B cell (primary cell): Measurements from ENCODE around the gene CFAP97D2. TPM values are rescaled to one million over a fixed set of nuclear protein-coding genes. Genes with fewer than 3 reads are reported as not detected.

Experiments
- ATAC-seq: fragments of 200-7000 bp; cut with Tn5 transposase; one replicate; pipeline ENCODE4 v1.10.0; 2021; ENCODE audit warnings: low read depth, mild to moderate bottlenecking, moderate number of reproducible peaks, moderate library complexity
- CTCF ChIA-PET: fragments of 350-600 bp; sonication (Branson Sonifier 250); formaldehyde crosslinking; loops from one replicate; lab custom pipeline; 2021; ENCODE audit warnings: antibody characterized with exemption, inconsistent platforms; lab: Charles Lee
- POLR2A ChIA-PET: fragments of 350-600 bp; sonication (Branson Sonifier 250); formaldehyde crosslinking; loops from one replicate; lab custom pipeline; 2021; ENCODE audit warnings: antibody characterized with exemption; lab: Charles Lee
- DNase-seq: peaks from one replicate; pipeline ENCODE4 v3.0.0; 2013
- H2AFZ ChIP-seq: 2 replicates; pipeline ENCODE4 v1.6.1; 2012; ENCODE audit warnings: mild to moderate bottlenecking, low read depth, low read length; ENCODE audit not compliant: insufficient read depth, poor library complexity, severe bottlenecking
- H3K27ac ChIP-seq, 2 donors: 1 replicate in 1 of 2; 2 replicates in 1 of 2; pipeline ENCODE4 v1.5.1; 2012 to 2013; ENCODE audit warnings: low read length in 2 of 2, mild to moderate bottlenecking in 2 of 2, moderate library complexity in 1 of 2
- H3K27me3 ChIP-seq, 4 experiments: fragments of 200-600 bp in 1 of 4; sonication (generic) in 1 of 4; replicated peaks in 1 of 4; 1 replicate in 2 of 4; 2 replicates in 2 of 4; pipeline versions ENCODE4 v1.6.1 to v1.7.0; 2013 to 2016; ENCODE audit warnings: low read length in 3 of 4, mild to moderate bottlenecking in 2 of 4, mixed read lengths in 1 of 4, moderate library complexity in 1 of 4; ENCODE audit not compliant: insufficient read depth in 4 of 4, control insufficient read depth in 3 of 4; ENCODE audit errors: control extremely low read depth in 1 of 4
- H3K36me3 ChIP-seq, 2 experiments: replicated peaks in 1 of 2; 1 replicate in 1 of 2; 2 replicates in 1 of 2; pipeline versions ENCODE4 v1.6.1 to v1.7.1; 2013; ENCODE audit warnings: low read length in 1 of 2; ENCODE audit not compliant: insufficient read depth in 2 of 2, control insufficient read depth in 1 of 2; ENCODE audit errors: control extremely low read depth in 1 of 2, extremely low read depth in 1 of 2
- H3K4me1 ChIP-seq, 2 donors: fragments of 200-600 bp in 1 of 2; sonication (generic) in 1 of 2; 1 replicate in 1 of 2; 2 replicates in 1 of 2; pipeline versions ENCODE4 v1.5.1 to v1.6.1; 2013 to 2017; ENCODE audit warnings: low read length in 2 of 2; ENCODE audit not compliant: control insufficient read depth in 2 of 2, insufficient read depth in 2 of 2
- H3K4me2 ChIP-seq: replicated peaks from 2 replicates; pipeline ENCODE3; 2012; ENCODE audit warnings: mild to moderate bottlenecking, low read depth, low read length; ENCODE audit not compliant: poor library complexity, severe bottlenecking
- H3K4me3 ChIP-seq, 5 experiments: fragments of 200-600 bp in 1 of 5; sonication (generic) in 1 of 5; 1 replicate in 3 of 5; 2 replicates in 2 of 5; pipeline versions ENCODE4 v1.5.1 to v1.7.0; 2011 to 2016; ENCODE audit warnings: low read length in 4 of 5, mild to moderate bottlenecking in 4 of 5, low read depth in 2 of 5, control low read depth in 1 of 5, moderate library complexity in 1 of 5; ENCODE audit not compliant: insufficient read depth in 1 of 5; ENCODE audit errors: control extremely low read depth in 1 of 5, extremely low read depth in 1 of 5
- H3K79me2 ChIP-seq: fragments of 200-600 bp; sonication (generic); one replicate; pipeline ENCODE4 v1.6.0; 2016; ENCODE audit warnings: low read length; ENCODE audit not compliant: control insufficient read depth, insufficient read depth
- H3K9ac ChIP-seq: fragments of 200-600 bp; sonication (generic); 2 replicates; pipeline ENCODE4 v1.6.1; 2017; ENCODE audit warnings: mild to moderate bottlenecking, low read length, moderate library complexity
- H3K9me3 ChIP-seq, 3 donors: one replicate each; pipeline versions ENCODE4 v1.6.1 to v1.7.1; 2013; ENCODE audit warnings: low read length in 2 of 3; ENCODE audit not compliant: control insufficient read depth in 2 of 3, insufficient read depth in 1 of 3; ENCODE audit errors: control extremely low read depth in 1 of 3
- H4K20me1 ChIP-seq: 2 replicates; pipeline ENCODE4 v1.6.0; 2012; ENCODE audit warnings: mild to moderate bottlenecking, low read length; ENCODE audit not compliant: insufficient read depth, control insufficient read depth, poor library complexity, severe bottlenecking
- H3K27ac Mint-ChIP-seq: one replicate; pipeline ENCODE4 v1.8.0; 2021; ENCODE audit warnings: mixed read lengths
- H3K27me3 Mint-ChIP-seq: one replicate; pipeline ENCODE4 v1.8.0; 2021; ENCODE audit warnings: mixed read lengths
- H3K4me1 Mint-ChIP-seq: one replicate; pipeline ENCODE4 v1.8.0; 2021; ENCODE audit warnings: mixed read lengths
- H3K4me3 Mint-ChIP-seq: one replicate; pipeline ENCODE4 v1.8.0; 2021; ENCODE audit warnings: mixed read lengths
- H3K9me3 Mint-ChIP-seq: one replicate; pipeline ENCODE4 v1.8.0; 2022; ENCODE audit warnings: mixed read lengths; ENCODE audit not compliant: insufficient read depth
- CTCF ChIP-seq: fragments of 200-600 bp; IDR thresholded peaks from one replicate; pipeline ENCODE4 v1.8.0; 2022; ENCODE audit warnings: antibody characterized with exemption, mild to moderate bottlenecking
- EZH2 ChIP-seq: IDR thresholded peaks from 2 replicates; pipeline ENCODE4 v1.6.1; 2012; ENCODE audit warnings: borderline replicate concordance, low read depth, mild to moderate bottlenecking, moderate library complexity, low read length; ENCODE audit not compliant: insufficient read depth, poor library complexity, severe bottlenecking
- WGBS: methylation state at CpG from one replicate; pipeline ENCODE4 v1.1.5; 2013; ENCODE audit warnings: missing lambda C conversion rate; ENCODE audit not compliant: insufficient coverage; 5-methylcytosine and 5-hydroxymethylcytosine counted together
- intact Hi-C: fragments of 100-400 bp; cut with micrococcal nuclease; formaldehyde crosslinking; loops from one replicate; pipeline ENCODE4 v1.10.0; 2022
- polyA plus RNA-seq: library from polyadenylated mRNA; depleted of rRNA; stranded (reverse); fragments of >200 nt; gene quantifications from 2 replicates; pipeline ENCODE4 v1.2.3, GENCODE V29; 2012
- total RNA-seq, 2 donors: library from RNA; stranded (reverse); fragments of 120-200 nt in 1 of 2; gene quantifications; 1 replicate in 1 of 2; 2 replicates in 1 of 2; pipeline versions ENCODE4 v1.2.3 to v1.2.4, GENCODE V29; 2013 to 2022

Gene CFAP97D2
- total and polyA plus RNA-seq, 2 donors (not counting 1 experiment from before 2014, with no cell fraction given): 0.09 to 0.22 TPM

GRCh38 chr13:114144606-114145244 is 34.3 kb upstream of the CFAP97D2 start:
- peak overlapping the region; percentile 69 for H3K4me3 Mint-ChIP-seq

GRCh38 chr13:114145256-114145655 is 33.8 kb upstream of the CFAP97D2 start:
- Histone ChIP-seq H3K4me3 (no peak overlapping the region), H3K36me3 (no peaks in the 10 kb centered on the region), H3K4me1 (peaks cover 88 to 96% of the 10 kb centered on the region in 2 donors), H2AFZ (no peak overlapping the region), H3K27me3 (no peaks in the 10 kb centered on the region), H3K4me2 (peak overlapping the region; percentile 73), H3K9ac (no peak overlapping the region), H3K79me2 (peaks cover 7% of the 10 kb centered on the region), H3K27ac (no peak overlapping the region), H4K20me1 (no peaks in the 10 kb centered on the region), H3K9me3 (no peaks in the 10 kb centered on the region)
- 20% methylated on average over 3 of the region's 3 CpGs for WGBS
- Mint-ChIP-seq H3K9me3 (no peaks in the 10 kb centered on the region), H3K27me3 (no peaks in the 10 kb centered on the region), H3K4me1 (peaks cover 21% of the 10 kb centered on the region), H3K27ac (peak overlapping the region; percentile 80), H3K4me3 (peak overlapping the region; percentile 69)
- ATAC-seq: no peak
- DNase-seq: no peak
- TF ChIP-seq CTCF: no peak
- TF ChIP-seq EZH2: no peak
- intact Hi-C loops: no loop called here
- CTCF ChIA-PET: interaction anchor here (0.5 to 1.9 kb wide), 7 partner anchors 14 to 81 kb away, joined by 3 to 7 read pairs (median 3); no protein-coding TSS in a partner anchor
- POLR2A ChIA-PET: no interaction called here

More at GRCh38 chr13:114144606-114145244, 34.3 kb upstream of the CFAP97D2 start:
- Mint-ChIP-seq H3K9me3 (no peaks in the 10 kb centered on the region), H3K4me1 (peaks cover 19% of the 10 kb centered on the region), H3K27me3 (no peaks in the 10 kb centered on the region), H3K27ac (peak overlapping the region; percentile 80)
- no peaks in the 10 kb centered on the region for H3K36me3 ChIP-seq
- intact Hi-C loops: no loop called here
- ATAC-seq (no peak), DNase-seq (no peak)
- H3K27me3 ChIP-seq: no peaks in the 10 kb centered on the region
- TF ChIP-seq EZH2: no peak
- peak overlapping the region; percentile 73 for H3K4me2 ChIP-seq
- H3K27ac ChIP-seq: peak overlapping the region; percentile 48 to 84
- H3K9ac ChIP-seq: no peak overlapping the region
- H4K20me1 ChIP-seq: no peaks in the 10 kb centered on the region
- no peaks in the 10 kb centered on the region for H3K9me3 ChIP-seq
- H3K79me2 ChIP-seq: peaks cover 2% of the 10 kb centered on the region
- no peak overlapping the region for H3K4me3 ChIP-seq
- CTCF ChIA-PET: interaction anchor here (0.5 to 1.9 kb wide), 6 partner anchors 17 to 81 kb away, joined by 3 to 7 read pairs (median 4); no protein-coding TSS in a partner anchor
- WGBS: 92% methylated on average over 15 of the region's 17 CpGs
- H3K4me1 ChIP-seq: peaks cover 91 to 97% of the 10 kb centered on the region in 2 donors
- no peak overlapping the region for H2AFZ ChIP-seq
- POLR2A ChIA-PET: no interaction called here
